Kidney epithelial cell (primary cell): ENCODE data around the gene GPR150. TPM values are rescaled to one million over a fixed set of nuclear protein-coding genes. Genes with fewer than 3 reads are reported as not detected.

Experiments
- DNase-seq: peaks from one replicate; pipeline ENCODE4 v3.0.0-alpha.2; 2010; ENCODE audit warnings: low read depth
- H3K27me3 ChIP-seq: 2 replicates; pipeline ENCODE4 v1.6.0; 2011; ENCODE audit warnings: low read length; ENCODE audit not compliant: control insufficient read depth, insufficient read depth
- H3K36me3 ChIP-seq: 2 replicates; pipeline ENCODE4 v1.5.1; 2011; ENCODE audit warnings: low read length; ENCODE audit not compliant: control insufficient read depth, insufficient read depth
- H3K4me3 ChIP-seq: 2 replicates; pipeline ENCODE4 v1.5.1; 2011; ENCODE audit warnings: low read depth, mild to moderate bottlenecking, control low read depth, low read length
- CTCF ChIP-seq: IDR thresholded peaks from 2 replicates; pipeline ENCODE4 v1.5.1; 2011; ENCODE audit warnings: mild to moderate bottlenecking, moderate library complexity, low read length, control low read depth, inconsistent platforms; ENCODE audit not compliant: insufficient read depth, poor library complexity, severe bottlenecking
- total RNA-seq: library from RNA; depleted of rRNA; stranded (reverse); fragments of >200 nt; gene quantifications from 2 replicates; pipeline ENCODE4 v1.2.3, GENCODE V29; 2015

GPR150 gene
- total RNA-seq, 1 donor from 2014 or later: 0.25 TPM

GRCh38 chr5:95626701-95627100 is 6.8 kb downstream of the GPR150 start:
- H3K27me3 ChIP-seq: no peaks in the 10 kb centered on the region
- no peak overlapping the region for H3K4me3 ChIP-seq
- TF ChIP-seq CTCF: no peak
- no peak for DNase-seq
- no peaks in the 10 kb centered on the region for H3K36me3 ChIP-seq

GRCh38 chr5:95627971-95628810 is 8.3 kb downstream of the GPR150 start:
- no peak for TF ChIP-seq CTCF
- H3K4me3 ChIP-seq: no peak overlapping the region
- DNase-seq: no peak
- H3K27me3 ChIP-seq: no peaks in the 10 kb centered on the region
- H3K36me3 ChIP-seq: no peaks in the 10 kb centered on the region

GRCh38 chr5:95628933-95629332 is 9.0 kb downstream of the GPR150 start:
- no peaks in the 10 kb centered on the region for H3K27me3 ChIP-seq
- TF ChIP-seq CTCF: no peak
- no peak for DNase-seq
- no peaks in the 10 kb centered on the region for H3K36me3 ChIP-seq
- H3K4me3 ChIP-seq: no peak overlapping the region

- no peak for TF ChIP-seq CTCF
- Histone ChIP-seq H3K4me3 (no peak overlapping the region), H3K27me3 (no peaks in the 10 kb centered on the region), H3K36me3 (no peaks in the 10 kb centered on the region)
- no peak for DNase-seq
These were observed 10.6 kb downstream of the GPR150 start for GRCh38 chr5:95630394-95630917.

- no peaks in the 10 kb centered on the region for H3K27me3 ChIP-seq
- DNase-seq: peak; percentile 37
- no peaks in the 10 kb centered on the region for H3K36me3 ChIP-seq
- TF ChIP-seq CTCF: no peak
- H3K4me3 ChIP-seq: no peak overlapping the region
These were observed 11.5 kb downstream of the GPR150 start for GRCh38 chr5:95631255-95631958.
